Muscle layer of colon (tissue), 2 donors: Measurements from ENCODE around the gene FSTL4.
A peak's percentile ranks its signal among the peaks of the same experiment; 100 is the strongest.

Experiments used
- H3K27ac ChIP-seq: one replicate; pipeline ENCODE4 v1.7.0; 2013; ENCODE audit warnings: low read depth, mild to moderate bottlenecking, low read length, moderate library complexity
- H3K27me3 ChIP-seq, 2 donors: one replicate each; pipeline ENCODE4 v1.7.0; 2013; ENCODE audit warnings: low read length in 2 of 2, mild to moderate bottlenecking in 2 of 2; ENCODE audit not compliant: insufficient read depth in 2 of 2, control insufficient read depth in 1 of 2
- H3K36me3 ChIP-seq: one replicate; pipeline ENCODE4 v1.7.0; 2013; ENCODE audit warnings: mild to moderate bottlenecking, low read length; ENCODE audit not compliant: insufficient read depth
- H3K4me1 ChIP-seq: one replicate; pipeline ENCODE4 v1.7.0; 2013; ENCODE audit warnings: mild to moderate bottlenecking, low read length; ENCODE audit not compliant: insufficient read depth
- H3K4me3 ChIP-seq, 2 donors: one replicate each; pipeline ENCODE4 v1.7.0; 2013; ENCODE audit warnings: low read length in 2 of 2, low read depth in 1 of 2, mild to moderate bottlenecking in 1 of 2, moderate library complexity in 1 of 2
- H3K9ac ChIP-seq: one replicate; pipeline ENCODE4 v1.7.0; 2013; ENCODE audit warnings: low read length
- H3K9me3 ChIP-seq: one replicate; pipeline ENCODE4 v1.7.0; 2013; ENCODE audit warnings: mild to moderate bottlenecking, low read length
- donor health status: abdominal sarcoma.
- donor health status: Adenocarcinoma of cecum.

The FSTL4 gene

DNA sequence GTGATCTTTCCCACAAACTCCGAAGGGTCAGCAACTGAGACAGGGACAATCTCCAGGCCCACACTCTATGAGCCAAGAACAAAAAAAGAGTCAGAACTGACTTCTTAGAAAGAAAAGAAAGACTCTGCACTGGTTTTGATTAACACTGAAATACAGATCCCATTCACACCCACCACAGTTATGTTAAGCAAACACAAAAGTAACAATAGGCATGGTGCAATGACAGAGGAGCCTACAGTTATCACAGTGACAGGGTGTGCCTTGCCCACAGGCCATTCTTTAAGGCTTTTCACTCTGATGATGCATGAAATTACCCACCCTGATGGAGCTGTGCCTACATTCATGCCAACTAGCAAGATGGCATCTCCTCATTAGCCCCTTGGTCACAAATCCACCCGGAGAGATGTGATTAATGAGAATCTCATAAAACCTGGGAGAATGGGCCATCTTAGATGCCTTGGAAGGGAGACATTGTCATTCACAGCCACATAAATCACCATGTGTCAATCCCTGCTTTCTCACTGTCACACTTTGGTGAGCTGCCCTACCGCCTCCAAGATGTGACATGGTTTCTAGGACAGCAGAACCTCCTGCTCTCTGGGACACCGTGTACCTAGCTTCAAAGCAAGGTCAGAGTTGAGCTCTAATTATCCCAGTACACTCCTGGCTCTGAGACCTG lies 27.6 kb upstream of the FSTL4 start:
- no peak overlapping the region for H3K4me3 ChIP-seq
- no peak overlapping the region for H3K27ac ChIP-seq
- H3K9me3 ChIP-seq, result no peaks in the 10 kb centered on the region
- H3K4me1 ChIP-seq, result no peaks in the 10 kb centered on the region
- no peaks in the 10 kb centered on the region for H3K27me3 ChIP-seq
- no peak overlapping the region for H3K9ac ChIP-seq
- no peaks in the 10 kb centered on the region for H3K36me3 ChIP-seq

GRCh38 chr5:133638436-133638835 lies 26.1 kb upstream of the FSTL4 start:
- Histone ChIP-seq H3K4me1 (no peaks in the 10 kb centered on the region), H3K36me3 (no peaks in the 10 kb centered on the region), H3K9me3 (no peaks in the 10 kb centered on the region), H3K9ac (no peak overlapping the region), H3K4me3 (no peak overlapping the region), H3K27me3 (no peaks in the 10 kb centered on the region), H3K27ac (no peak overlapping the region)

DNA sequence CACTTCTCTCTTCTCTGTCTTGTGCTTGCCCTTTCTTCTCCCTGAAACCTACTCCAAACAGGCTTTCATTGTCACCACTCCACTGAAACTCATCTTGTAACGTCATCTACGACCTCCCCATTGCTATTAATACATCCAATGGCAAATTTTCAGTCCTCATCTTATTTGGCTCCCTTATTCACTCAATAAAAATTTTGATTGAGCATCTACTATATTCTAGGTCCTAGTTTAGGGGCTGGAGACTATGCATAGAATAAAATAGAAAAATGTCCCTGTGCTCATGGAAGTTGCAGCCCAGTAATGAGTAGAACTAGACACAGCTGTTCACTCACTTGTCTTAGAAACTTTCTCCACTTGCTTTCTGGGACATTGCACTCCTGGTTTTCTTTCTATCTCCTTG lies 24.9 kb upstream of the FSTL4 start:
- Histone ChIP-seq H3K27me3 (no peaks in the 10 kb centered on the region), H3K36me3 (no peaks in the 10 kb centered on the region), H3K9me3 (no peaks in the 10 kb centered on the region), H3K9ac (no peak overlapping the region), H3K4me1 (no peaks in the 10 kb centered on the region), H3K27ac (no peak overlapping the region), H3K4me3 (no peak overlapping the region)

GRCh38 chr5:133635051-133635450 lies 22.7 kb upstream of the FSTL4 start:
- Histone ChIP-seq H3K27ac (no peak overlapping the region), H3K9ac (no peak overlapping the region), H3K4me1 (no peaks in the 10 kb centered on the region), H3K27me3 (no peaks in the 10 kb centered on the region), H3K4me3 (no peak overlapping the region), H3K36me3 (no peaks in the 10 kb centered on the region), H3K9me3 (no peaks in the 10 kb centered on the region)

DNA sequence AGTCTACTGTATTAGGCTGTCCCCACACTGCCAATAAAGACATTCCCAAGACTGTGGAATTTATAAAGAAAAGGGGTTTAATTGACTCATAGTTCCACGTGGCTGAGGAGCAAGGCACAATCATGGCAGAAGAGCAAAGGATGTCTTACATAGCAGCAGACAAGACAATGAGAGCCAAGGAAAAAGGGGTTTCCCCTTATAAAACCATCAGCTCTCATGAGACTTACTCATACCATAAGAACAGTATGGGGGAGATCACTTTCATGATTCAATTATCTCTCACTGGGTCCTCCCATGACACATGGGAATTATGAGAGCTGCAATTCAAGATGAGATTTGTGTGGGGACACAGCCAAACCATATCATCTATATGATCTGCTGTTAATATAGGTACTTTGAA lies 14.8 kb upstream of the FSTL4 start:
- H3K4me3 ChIP-seq, result no peak overlapping the region
- no peak overlapping the region for H3K27ac ChIP-seq
- H3K36me3 ChIP-seq, result no peaks in the 10 kb centered on the region
- no peaks in the 10 kb centered on the region for H3K9me3 ChIP-seq
- H3K27me3 ChIP-seq, result no peaks in the 10 kb centered on the region
- H3K9ac ChIP-seq, result no peak overlapping the region
- H3K4me1 ChIP-seq, result no peaks in the 10 kb centered on the region

DNA sequence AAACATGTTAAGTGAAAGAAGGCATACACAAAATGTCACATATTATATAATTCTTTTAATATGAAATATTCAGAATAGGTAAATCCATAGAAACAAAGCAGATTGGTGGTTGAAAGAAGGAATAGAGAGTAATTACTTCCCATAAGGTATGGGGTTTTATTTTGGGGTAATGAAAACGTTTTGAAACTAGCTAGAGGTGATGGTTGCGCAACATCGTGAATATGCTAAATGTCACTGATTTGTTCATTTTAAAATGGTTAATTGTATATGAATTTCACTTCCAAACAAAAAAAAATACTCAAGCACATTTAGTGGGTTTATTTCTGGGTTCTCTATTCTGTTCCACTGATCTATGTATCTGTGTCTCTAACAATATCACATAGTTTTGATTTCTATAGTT lies 12.0 kb upstream of the FSTL4 start:
- H3K9ac ChIP-seq, result no peak overlapping the region

DNA sequence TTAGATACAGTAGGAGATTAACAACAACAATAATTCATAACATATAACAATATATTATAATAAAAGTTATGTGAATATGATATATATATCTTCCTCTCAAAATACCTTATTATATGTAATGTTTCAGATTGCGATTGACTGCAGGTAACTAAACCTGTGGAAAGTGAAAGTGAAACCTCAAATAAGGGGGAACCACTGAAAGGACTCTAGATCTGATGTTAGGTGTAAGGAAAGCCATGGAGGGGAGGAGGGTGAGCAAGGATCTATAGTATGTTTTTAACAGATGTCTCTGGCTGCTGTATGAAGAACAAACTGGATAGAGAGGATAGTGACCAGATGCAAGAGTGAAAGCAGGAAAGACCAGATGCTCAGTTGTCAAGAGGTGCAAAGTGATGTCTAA lies 5.8 kb upstream of the FSTL4 start:
- H3K9ac ChIP-seq, result no peak overlapping the region
- peaks cover 3 to 7% of the 10 kb centered on the region in 2 donors for H3K27me3 ChIP-seq
- H3K36me3 ChIP-seq, result no peaks in the 10 kb centered on the region
- H3K9me3 ChIP-seq, result no peaks in the 10 kb centered on the region
- no peak overlapping the region for H3K27ac ChIP-seq
- no peaks in the 10 kb centered on the region for H3K4me1 ChIP-seq
- H3K4me3 ChIP-seq, result no peak overlapping the region

More for the DNA sequence above, 12.0 kb upstream of the FSTL4 start:
- no peaks in the 10 kb centered on the region for H3K4me1 ChIP-seq
- no peak overlapping the region for H3K27ac ChIP-seq
- H3K4me3 ChIP-seq, result no peak overlapping the region
- no peaks in the 10 kb centered on the region for H3K27me3 ChIP-seq
- H3K9me3 ChIP-seq, result no peaks in the 10 kb centered on the region
- no peaks in the 10 kb centered on the region for H3K36me3 ChIP-seq

GRCh38 chr5:133613743-133614142 lies 1.4 kb upstream of the FSTL4 start:
- peaks cover 14% of the 10 kb centered on the region for H3K4me1 ChIP-seq
- no peak overlapping the region for H3K9ac ChIP-seq
- H3K27ac ChIP-seq, result no peak overlapping the region
- H3K27me3 ChIP-seq, result peaks cover 39 to 41% of the 10 kb centered on the region in 2 donors
- H3K36me3 ChIP-seq, result no peaks in the 10 kb centered on the region
- no peak overlapping the region for H3K4me3 ChIP-seq
- H3K9me3 ChIP-seq, result no peaks in the 10 kb centered on the region

- H3K9ac ChIP-seq, result no peak overlapping the region
- H3K4me3 ChIP-seq, result no peak overlapping the region
- peaks cover 39 to 42% of the 10 kb centered on the region in 2 donors for H3K27me3 ChIP-seq
- no peaks in the 10 kb centered on the region for H3K9me3 ChIP-seq
- no peak overlapping the region for H3K27ac ChIP-seq
- peaks cover 14% of the 10 kb centered on the region for H3K4me1 ChIP-seq
- H3K36me3 ChIP-seq, result no peaks in the 10 kb centered on the region
Observed at GRCh38 chr5:133613184-133613583, 843 bp upstream of the FSTL4 start.

GRCh38 chr5:133611357-133612248 lies 738 bp downstream of the FSTL4 start:
- Histone ChIP-seq H3K36me3 (no peaks in the 10 kb centered on the region), H3K27me3 (peaks cover 39 to 42% of the 10 kb centered on the region in 2 donors), H3K9me3 (no peaks in the 10 kb centered on the region), H3K4me3 (peak overlapping the region; percentile 38 to 53), H3K27ac (no peak overlapping the region), H3K4me1 (peaks cover 14% of the 10 kb centered on the region), H3K9ac (no peak overlapping the region)

GRCh38 chr5:133610489-133611356 lies 1.6 kb downstream of the FSTL4 start:
- Histone ChIP-seq H3K27me3 (peaks cover 39 to 42% of the 10 kb centered on the region in 2 donors), H3K9me3 (no peaks in the 10 kb centered on the region), H3K4me1 (peaks cover 19% of the 10 kb centered on the region), H3K9ac (no peak overlapping the region), H3K27ac (no peak overlapping the region), H3K4me3 (peak overlapping the region; percentile 38 to 53), H3K36me3 (no peaks in the 10 kb centered on the region)
